Ureter (tissue), 1 donor: ENCODE data around the gene KRTAP6-3. TPM values are rescaled to one million over a fixed set of nuclear protein-coding genes. Genes with fewer than 3 reads are reported as not detected.

ENCODE experiments used
- DNase-seq: peaks from one replicate; pipeline ENCODE4 v3.0.0-alpha.2; 2020; ENCODE audit warnings: low spot score
- total RNA-seq: library from RNA; stranded (reverse); gene quantifications from one replicate; pipeline ENCODE4 v1.2.4, GENCODE V29; 2023
- donor health status: DM: yes; HTN: yes; CAD: no.

Gene KRTAP6-3
- not detected for total RNA-seq

DNA sequence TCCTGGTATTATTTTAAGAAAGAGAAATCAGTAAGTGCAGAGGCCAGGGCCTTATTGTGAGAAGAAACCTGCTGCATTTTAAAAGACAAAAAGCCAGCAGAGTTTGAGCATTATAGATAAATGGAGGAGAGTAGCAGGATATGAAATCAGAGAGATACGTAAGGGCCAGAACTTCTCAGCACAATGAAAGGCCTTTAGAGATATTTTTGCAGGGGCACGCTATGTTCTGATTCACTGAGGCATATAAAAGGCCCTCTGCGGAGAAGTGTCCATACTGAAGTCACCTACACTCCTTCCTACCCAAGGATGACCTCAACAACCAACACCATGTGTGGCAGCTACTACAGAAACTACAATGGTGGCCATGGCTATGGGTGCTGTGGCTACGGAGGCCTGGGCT lies at the start of gene KRTAP6-3:
Gene KRTAP6-3 (plus strand): TSS at position 301 of the 400 bp plus-strand sequence. CDS start 6 bp downstream, at position 307.
- DNase-seq = no peak

DNA sequence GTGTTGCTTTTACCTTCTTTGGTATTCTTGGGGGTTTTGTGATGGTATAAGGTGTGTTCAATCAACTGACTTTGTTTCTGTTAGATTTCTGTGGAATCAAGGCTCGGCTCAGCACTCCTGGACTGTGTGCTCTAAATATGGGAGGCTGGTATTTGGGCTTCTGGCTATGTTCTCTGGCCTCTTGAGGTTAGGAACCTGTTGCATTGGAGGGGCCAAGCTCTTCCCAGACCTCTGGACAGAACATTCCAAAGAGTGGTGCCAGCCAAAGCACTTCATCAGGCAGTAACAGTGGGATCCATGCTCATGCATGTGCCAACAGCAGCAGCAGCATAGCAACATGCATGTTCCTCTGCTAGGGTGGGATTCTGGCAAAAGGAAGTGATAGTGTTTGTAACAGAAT lies 39.5 kb upstream of the KRTAP6-3 start:
- no peak for DNase-seq

- no peak for DNase-seq
These were observed 37.1 kb upstream of the KRTAP6-3 start for GRCh38 chr21:30555095-30555494.

GRCh38 chr21:30561264-30561895 lies 30.9 kb upstream of the KRTAP6-3 start, which contains the start of gene KRTAP19-7:
Gene KRTAP19-7 (minus strand): TSS chr21:30561314. CDS start chr21:30561289, 25 bp downstream.
- no peak for DNase-seq

DNA sequence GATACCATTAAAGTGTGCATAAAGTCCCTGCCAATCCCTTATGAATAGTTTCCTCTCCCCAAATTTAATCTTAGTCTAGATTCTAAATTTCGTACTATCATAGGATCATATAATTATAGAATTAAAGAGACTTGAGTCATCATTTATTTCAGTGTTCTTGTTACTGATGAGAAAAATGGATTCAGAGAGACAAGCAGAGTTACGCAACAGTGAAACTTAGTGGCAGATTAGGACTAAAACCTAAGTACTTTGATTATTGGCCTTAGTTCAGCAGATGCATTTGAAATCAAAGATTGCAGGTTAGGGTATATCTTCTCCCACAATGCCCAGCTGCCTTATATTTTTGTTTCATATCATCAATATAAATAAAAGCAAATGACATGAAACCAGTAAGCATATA lies 30.3 kb upstream of the KRTAP6-3 start:
- DNase-seq = no peak

DNA sequence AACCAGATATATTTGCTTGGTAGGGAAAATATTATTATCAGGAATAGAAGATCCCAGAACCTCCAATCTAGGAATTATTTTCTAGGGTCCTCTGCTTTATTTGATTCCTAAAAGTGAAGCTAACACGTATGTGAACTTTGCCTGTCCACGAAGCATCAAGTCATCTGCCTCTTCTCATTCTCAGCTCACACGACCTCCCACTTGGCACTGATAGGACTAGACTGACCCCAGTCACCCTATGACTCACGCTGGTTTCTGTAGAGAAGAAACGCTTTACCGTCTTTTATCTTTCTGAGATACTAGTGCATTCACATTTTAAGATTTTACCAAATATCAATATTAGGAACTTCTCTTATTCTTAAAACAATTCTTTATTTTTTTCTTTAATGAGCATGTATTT lies 29.2 kb upstream of the KRTAP6-3 start:
- DNase-seq = no peak

DNA sequence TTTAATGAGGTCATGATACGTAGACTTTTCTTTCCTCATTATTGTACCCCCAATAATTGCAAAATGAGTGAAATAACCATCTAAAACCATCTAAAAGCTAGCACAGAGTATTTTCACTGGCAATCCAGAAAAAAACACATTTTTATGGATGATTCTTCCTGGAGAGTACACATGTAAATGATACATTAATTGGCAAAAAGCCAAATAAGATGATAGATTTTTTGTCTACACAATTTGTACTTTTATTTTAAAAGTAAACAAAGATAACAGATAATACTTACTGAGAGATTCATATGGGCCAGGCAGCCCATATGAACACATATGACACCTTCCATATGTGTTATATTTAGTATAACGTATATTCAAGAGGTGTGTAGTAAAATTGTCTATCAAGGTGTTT lies 28.6 kb upstream of the KRTAP6-3 start:
- DNase-seq = no peak

DNA sequence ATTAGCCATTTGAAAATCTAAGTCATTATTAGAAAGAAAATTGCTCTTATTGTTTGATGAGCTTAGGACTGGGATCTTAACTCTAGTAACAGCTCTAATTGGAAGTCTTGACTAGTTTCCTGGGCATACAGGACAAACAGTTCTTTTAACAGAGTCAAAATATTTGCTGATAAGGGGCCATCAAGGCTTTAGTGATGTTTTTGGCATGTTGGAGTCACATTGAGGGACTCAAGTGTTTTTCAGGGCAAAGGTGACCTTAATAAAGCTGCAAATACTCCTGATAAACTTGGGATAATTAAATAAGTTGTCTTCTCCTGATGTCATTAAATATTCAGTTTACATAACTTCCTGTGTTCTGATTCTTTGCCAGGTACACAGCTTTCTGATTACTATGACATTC lies 24.6 kb upstream of the KRTAP6-3 start:
- DNase-seq = no peak

DNA sequence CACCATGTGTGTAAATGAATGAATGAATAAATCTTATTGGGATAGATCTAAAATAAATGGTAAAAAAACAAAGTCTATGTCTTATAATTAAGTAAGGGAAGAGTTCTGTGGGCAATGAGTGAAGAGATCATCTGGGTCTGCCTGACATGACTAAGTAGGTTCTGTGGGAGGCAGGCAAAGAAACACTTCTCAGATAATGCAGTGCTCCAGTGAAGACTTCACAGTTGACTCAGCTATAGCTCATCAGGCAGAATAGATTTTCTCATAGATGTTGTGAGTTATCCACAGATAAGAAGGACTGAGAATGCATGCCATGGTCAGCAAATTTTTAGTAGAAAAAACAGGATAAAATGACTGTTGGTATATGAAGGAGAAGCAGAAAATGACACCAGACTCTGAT lies 14.5 kb upstream of the KRTAP6-3 start:
- DNase-seq = no peak

DNA sequence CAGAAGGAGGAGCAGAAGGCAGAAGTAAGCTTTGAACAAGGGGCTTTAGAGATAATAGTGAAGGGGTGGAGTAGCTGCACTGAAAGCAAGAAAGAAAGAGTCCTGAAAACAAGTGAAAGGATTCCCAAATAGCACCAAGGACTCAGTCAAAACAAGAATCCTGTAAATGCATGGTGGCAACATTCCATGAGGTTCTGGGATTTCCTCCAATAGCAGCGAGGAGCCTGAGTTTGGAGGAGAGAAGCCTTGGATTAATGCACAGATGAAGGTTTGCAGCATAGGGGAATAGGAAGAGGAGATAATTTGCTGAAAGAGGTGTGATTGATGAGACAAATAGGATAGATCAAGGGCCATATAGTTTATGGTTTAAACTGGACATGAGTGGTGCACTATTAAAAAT lies 12.9 kb upstream of the KRTAP6-3 start:
- DNase-seq = no peak

DNA sequence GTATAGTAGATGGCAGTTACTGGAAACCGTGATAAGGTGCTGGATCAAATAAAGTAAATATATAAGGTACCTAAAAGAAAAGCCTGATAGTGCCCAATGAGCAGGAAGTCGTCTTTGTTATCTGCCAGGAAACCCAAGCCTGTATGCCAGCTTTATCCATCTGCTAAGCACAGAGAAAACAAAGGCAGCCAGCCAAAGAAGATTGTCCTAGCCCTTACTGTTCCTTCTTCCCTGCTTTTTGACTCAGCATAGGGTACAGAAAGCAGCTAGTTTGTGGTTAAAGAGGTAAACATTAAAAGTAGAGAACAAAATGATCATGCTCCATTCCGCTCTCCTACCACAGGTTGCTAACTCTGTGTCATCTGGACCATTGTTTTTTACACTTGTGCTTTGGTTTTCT lies 12.1 kb upstream of the KRTAP6-3 start:
- DNase-seq = no peak

GRCh38 chr21:30582870-30583269 lies 9.4 kb upstream of the KRTAP6-3 start:
- no peak for DNase-seq

DNA sequence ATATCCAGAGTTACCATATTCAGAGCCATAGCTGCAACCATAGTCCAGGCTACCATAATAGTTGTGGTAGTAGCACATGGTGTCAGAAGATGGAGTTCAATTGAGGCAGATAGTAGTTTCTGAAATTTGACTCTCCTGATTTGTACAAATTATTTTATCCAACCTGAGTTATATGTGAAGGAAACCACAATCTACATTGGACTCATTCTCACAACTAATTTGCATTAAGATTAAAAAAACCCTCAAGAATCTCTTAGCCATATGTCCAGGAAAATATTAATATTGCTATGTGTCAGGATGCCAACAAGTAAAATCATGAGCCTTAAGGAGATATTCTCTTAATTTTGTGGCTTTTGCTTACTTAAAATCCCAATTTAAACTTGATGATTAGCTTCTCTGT lies 1.9 kb upstream of the KRTAP6-3 start, which contains the start of gene KRTAP22-2:
Gene KRTAP22-2 (minus strand): TSS at position 101 of the 400 bp plus-strand sequence.
- DNase-seq = no peak

DNA sequence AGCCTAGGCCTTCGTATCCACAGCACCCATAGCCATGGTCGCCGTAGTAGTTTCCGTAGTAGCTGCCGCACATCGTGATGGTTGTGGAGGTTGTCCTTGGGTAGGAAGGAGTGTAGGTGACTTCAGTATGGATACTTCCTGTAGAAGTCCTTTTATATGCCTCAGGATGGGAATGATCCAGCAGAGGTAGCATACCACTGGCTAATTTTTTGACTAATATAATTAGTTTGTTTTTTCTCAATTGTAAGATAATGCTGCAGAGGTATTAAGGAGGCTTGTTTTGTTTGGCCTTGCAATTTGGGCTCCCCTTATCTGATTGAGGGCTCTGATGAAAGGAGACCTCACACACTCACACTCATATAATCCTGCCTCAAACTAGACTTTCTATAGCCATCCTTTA lies 6.6 kb downstream of the KRTAP6-3 start, which contains the start of gene KRTAP6-2:
Gene KRTAP6-2 (minus strand): TSS at position 101 of the 400 bp plus-strand sequence. CDS start 28 bp downstream, at position 73.
- DNase-seq = no peak

- no peak for DNase-seq
These were observed 8.5 kb downstream of the KRTAP6-3 start, which contains the start of gene KRTAP22-1 for GRCh38 chr21:30600787-30601186. Gene KRTAP22-1 (plus strand): TSS chr21:30601087.

GRCh38 chr21:30605968-30606367 lies 13.7 kb downstream of the KRTAP6-3 start:
- DNase-seq = no peak

DNA sequence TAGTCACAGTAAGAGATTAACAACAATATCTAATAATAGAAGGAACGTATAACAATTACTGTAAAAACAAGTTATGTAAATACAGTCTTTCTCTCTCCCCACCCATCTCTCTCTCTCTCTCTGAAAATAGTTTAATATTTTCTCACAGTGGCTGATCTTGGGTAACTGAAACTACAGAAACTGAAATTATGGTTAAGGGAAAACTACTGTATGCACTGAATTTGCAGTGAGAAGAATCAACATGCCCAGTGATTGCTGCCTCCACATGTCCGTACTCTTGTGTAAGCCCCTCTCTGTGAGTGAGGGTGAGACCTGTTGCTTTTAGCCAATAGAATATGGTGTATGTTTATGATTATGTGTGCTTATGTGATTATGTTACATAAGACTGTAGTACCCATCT lies 19.9 kb downstream of the KRTAP6-3 start:
- DNase-seq = no peak

GRCh38 chr21:30613836-30614235 lies 21.6 kb downstream of the KRTAP6-3 start, which contains the start of gene KRTAP6-1:
Gene KRTAP6-1 (minus strand): TSS chr21:30613930. CDS start chr21:30613904, 26 bp downstream.
- no peak for DNase-seq

DNA sequence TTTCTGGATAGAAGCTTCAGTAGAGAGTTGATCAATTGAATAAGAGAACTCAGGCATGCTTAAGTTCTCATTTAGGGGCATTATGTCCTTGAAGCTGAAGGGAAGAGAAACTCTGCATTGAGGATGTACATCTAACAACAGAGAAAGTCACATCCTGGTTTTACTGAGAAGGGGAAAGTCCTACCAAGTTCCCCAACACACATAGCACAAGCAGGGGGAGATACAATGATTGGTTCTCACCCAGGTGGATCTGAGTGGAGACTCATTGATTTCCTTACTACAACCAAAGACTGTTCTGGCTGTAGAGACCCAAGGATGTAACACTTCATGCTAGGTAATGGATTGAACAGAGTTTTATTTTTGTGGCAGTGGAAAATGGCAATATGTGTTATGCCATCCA lies 23.0 kb downstream of the KRTAP6-3 start:
- DNase-seq = no peak

DNA sequence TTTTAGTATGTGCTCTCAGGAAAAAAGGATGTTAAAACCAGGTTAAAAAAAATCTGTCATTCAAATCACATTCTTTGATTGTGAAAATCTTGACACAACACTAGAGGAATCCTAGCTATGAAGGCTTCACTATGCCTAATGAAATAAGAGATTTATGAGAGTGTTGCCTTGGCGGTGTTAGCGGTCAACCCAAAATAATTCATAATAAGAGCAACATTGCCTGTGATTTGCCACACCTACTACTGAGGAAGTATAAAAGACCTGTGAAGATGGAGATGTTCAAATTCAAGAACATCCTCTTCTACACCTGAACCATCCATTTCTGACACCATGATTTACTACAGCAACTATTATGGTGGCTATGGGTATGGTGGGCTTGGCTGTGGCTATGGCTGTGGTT lies 23.9 kb downstream of the KRTAP6-3 start, which contains the start of gene KRTAP20-1:
Gene KRTAP20-1 (plus strand): TSS at position 301 of the 400 bp plus-strand sequence. CDS start 30 bp downstream, at position 331.
- no peak for DNase-seq

- no peak for DNase-seq
These were observed 27.8 kb downstream of the KRTAP6-3 start for GRCh38 chr21:30620080-30620479.

DNA sequence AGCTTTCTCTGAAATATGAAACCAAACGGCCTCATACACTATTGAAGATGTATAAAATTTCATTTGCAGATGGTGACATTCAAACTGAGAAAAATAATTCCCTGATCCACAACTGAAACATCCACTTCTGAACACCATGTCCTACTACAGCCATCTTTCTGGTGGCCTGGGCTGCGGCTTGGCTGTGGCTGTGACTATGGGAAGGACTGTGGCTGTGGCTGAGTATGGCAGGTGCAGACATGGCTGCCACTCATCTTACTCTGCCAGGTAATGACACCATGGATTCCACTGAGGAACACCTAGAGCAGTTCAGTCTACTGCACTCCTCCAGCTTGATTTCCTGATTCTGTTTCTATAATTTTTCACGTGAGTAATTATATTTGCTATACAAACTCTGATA lies 28.3 kb downstream of the KRTAP6-3 start, which contains the start of gene KRTAP20-4:
Gene KRTAP20-4 (plus strand): TSS at position 106 of the 400 bp plus-strand sequence.
- no peak for DNase-seq

DNA sequence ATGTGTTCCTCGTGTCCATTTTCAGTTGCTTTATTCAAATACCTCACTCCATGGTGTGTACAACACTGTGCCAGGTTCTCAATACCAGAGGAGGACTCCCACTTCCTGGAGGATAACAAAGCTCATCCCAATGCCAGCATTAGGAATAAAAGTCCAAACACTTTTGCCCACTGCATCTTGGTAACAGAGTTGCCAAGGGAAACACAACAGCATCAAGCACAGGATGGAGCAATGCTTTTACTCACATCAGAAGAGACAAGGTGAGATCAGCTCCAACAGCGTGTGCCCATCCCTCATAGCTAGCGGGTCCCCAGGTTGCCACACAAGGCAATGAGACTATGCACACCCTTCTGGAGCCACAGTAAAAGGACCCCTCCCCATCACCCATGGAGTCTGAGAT lies 31.1 kb downstream of the KRTAP6-3 start:
- DNase-seq = no peak
